HG03139 (cell line): Measurements from ENCODE around the gene PDGFC.

Experiments used
- ATAC-seq: cut with Tn5 transposase; IDR thresholded peaks from one replicate; pipeline ENCODE4 v1.9.1; 2021; ENCODE audit not compliant: unreplicated experiment

Gene PDGFC

GRCh38 chr4:156971676-156972378 is at the start of gene PDGFC:
TSS of gene PDGFC (minus strand) at chr4:156971799. CDS start at chr4:156970903, 896 bp downstream.
- ATAC-seq, result no peak

GRCh38 chr4:157020882-157021281 is 49.3 kb upstream of the PDGFC start:
- ATAC-seq, result no peak

- ATAC-seq, result no peak
These were observed 47.4 kb upstream of the PDGFC start for GRCh38 chr4:157018920-157019490.

GRCh38 chr4:157014621-157015591 is 43.3 kb upstream of the PDGFC start:
- no peak for ATAC-seq

GRCh38 chr4:157013656-157014055 is 42.1 kb upstream of the PDGFC start:
- no peak for ATAC-seq

GRCh38 chr4:157012781-157013180 is 41.2 kb upstream of the PDGFC start:
- no peak for ATAC-seq

GRCh38 chr4:157012296-157012695 is 40.7 kb upstream of the PDGFC start:
- ATAC-seq, result no peak

- no peak for ATAC-seq
These were observed 39.0 kb upstream of the PDGFC start for GRCh38 chr4:157010630-157011029.

GRCh38 chr4:157005831-157006230 is 34.2 kb upstream of the PDGFC start:
- no peak for ATAC-seq

GRCh38 chr4:157005193-157005592 is 33.6 kb upstream of the PDGFC start:
- no peak for ATAC-seq

- no peak for ATAC-seq
These were observed 32.9 kb upstream of the PDGFC start for GRCh38 chr4:157004279-157005161.

GRCh38 chr4:156999175-156999517 is 27.5 kb upstream of the PDGFC start:
- no peak for ATAC-seq

GRCh38 chr4:156998500-156999174 is 27.0 kb upstream of the PDGFC start:
- no peak for ATAC-seq

- ATAC-seq, result no peak
These were observed 21.3 kb upstream of the PDGFC start for GRCh38 chr4:156992943-156993342.

GRCh38 chr4:156991161-156991560 is 19.6 kb upstream of the PDGFC start:
- no peak for ATAC-seq

- ATAC-seq, result no peak
These were observed 11.8 kb upstream of the PDGFC start for GRCh38 chr4:156983366-156983765.

- no peak for ATAC-seq
These were observed 9.7 kb upstream of the PDGFC start for GRCh38 chr4:156981262-156981769.

GRCh38 chr4:156977435-156978160 is 6.0 kb upstream of the PDGFC start:
- no peak for ATAC-seq

- no peak for ATAC-seq
These were observed 4.5 kb upstream of the PDGFC start for GRCh38 chr4:156976147-156976546.
